IPS DF 4.7 (cell line): ENCODE results near the gene AOAH.
A peak's percentile ranks its signal among the peaks of the same experiment; 100 is the strongest.
"Not testable (repeated sequence)": the region's sequence is repeated elsewhere in the genome, so short reads cannot be mapped to it uniquely, and the experiment has no call there.

Experiments used
- DNase-seq: peaks from one replicate; pipeline ENCODE4 v3.0.0-alpha.2; 2013; ENCODE audit warnings: low spot score; ENCODE audit errors: extremely low read depth

AOAH gene

DNA sequence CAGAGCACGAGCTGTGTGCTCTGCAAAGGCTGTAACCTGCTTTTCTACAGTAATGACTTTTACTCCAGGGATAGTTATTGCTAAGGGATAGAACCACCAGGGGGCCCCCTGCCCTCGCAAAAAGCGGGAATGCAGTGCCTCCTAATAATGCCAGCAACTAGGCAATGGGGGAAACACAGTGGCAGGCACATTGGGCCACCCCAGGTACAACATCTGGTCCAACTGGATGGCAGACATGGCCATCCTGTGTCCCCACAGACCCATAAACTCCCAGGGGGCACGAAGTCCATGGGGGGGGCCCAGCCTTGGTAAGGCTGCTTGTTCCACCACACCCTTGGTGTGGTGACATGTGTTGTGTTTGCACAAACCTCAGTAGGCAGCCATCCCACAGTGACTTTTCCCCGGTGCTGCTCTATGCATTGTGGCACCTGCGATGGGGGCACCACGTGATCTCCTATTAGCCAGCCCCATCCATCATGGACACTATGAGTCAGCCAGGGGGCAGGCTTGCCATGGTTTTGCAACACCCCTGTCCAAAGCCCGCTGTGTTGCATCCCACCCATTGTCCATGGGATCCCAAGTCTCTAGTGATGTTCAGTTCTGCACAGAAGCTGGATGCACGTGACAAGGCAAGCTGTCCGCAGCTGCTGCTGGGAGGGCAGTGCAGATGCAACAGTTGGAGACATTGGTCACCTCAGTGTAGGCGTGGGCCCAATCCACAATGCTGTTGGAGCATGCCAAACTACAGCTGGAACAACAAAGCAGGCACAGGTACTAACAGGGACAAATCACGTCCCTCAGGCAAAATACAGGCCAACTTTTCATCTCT, 250.6 kb downstream of the AOAH start:
- DNase-seq, result peak; percentile 28

DNA sequence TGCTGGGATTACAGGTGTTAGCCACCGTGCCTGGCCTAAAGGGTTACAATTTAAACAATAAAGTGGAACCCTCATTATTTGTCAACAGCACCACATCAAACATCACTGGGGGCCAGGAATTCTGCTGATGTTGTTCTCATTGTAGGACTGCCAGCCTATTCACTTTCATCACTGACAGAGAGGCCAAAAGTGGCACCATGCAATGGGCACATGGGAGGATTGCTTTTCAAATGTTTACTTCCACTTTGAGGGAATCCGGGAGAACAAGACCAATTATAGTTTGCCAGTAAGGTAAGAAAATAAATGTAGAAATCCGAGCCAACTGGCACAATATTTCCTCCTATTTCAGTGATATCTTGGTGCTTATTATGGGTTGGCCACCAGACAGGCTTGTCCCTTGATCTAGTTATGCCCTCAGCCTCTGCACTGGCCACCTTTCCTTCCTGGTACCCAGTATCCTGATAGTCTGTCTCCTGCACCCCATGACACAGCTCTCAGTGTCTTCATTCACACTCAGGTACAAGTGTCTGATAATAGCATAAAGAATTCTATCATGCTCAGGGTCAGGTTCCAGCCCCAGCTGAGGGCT, 252.1 kb downstream of the AOAH start:
- DNase-seq, result no peak

DNA sequence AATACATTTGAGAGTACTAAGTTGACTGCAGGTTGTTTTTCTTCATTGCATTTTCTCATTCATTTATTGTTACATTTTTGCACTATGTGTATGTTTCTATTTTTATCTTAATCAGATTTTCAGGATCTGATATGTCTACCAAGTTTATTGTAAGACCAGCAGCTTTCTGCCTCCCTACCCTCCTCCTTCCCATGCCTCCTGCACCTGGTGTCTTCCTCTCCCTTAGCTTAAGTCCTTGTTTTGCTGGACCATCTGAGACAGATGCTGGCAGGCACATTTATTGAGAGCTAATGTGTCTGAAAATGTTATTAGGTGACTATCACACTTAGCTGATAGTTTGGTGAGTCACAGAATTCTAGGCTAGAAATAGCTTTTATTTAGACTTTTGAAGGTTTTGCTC, 255.1 kb downstream of the AOAH start:
- no peak for DNase-seq

DNA sequence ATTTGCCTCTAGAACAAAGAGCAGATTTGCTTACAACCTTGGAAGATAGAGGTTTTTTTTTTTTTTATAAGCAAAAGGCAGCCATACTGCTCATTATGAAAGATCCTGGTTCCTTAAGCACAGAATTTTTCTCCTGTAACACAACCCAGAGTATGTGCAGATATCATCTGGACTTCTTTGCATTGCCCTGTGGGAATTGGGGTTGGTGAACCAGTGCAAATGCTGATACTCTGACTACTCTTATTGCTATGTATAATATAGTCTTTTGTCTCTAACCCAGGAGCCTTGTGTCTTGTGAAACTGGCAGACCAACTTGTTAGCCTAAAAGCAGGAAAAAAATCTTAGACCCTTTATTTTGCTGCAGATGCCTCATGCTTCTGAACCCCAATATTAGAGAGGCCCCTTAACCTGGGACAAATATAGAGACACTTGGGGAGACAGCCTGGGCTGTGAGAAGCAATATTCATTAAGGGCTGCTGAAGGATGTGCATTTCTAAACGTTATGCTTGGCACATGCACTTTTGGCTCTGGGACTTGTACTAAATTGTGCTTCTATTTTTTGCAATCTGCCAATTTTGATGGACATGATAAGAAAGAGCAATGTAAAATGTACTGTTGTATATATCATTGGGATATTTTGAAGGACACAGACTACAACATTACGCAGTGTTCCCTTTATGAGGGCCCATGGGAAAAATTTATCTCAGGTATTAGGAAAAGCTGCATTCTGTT, 255.8 kb downstream of the AOAH start:
- no peak for DNase-seq

DNA sequence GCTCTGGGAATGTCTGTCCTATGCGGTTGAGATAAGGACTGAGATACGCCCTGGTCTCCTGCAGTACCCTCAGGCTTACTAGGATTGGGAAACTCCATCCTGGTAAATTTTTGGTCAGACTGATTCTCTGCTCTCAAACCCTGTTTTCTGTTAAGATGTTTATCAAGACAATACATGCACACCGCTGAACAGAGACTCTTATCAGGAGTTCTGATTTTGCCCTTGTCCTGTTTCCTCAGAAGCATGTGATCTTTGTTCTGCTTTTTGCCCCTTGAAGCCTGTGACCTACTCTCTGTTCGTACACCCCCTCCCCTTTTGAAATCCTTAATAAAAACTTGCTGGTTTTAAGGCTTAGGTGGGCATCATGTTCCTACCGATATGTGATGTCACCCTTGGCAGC, 258.3 kb downstream of the AOAH start:
- not testable (repeated sequence) for DNase-seq

DNA sequence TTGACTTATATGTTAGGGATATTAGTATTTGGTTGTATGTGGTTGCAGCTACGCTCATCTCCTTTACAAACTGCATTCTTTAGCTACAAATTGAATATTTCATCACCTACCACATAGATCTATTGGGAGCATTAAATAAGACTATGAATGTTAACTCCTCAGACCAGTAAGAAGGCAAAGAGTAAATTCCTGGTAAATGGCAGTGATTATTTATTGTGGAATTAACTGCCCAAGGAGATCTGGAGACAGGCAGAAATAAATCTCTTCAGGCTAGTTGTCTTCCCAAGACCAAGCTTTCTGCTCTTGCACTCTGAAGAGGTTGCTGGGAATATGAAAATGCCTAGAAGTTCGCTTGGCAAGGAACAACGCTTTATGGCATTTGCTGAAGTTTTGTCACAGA, 260.0 kb downstream of the AOAH start:
- DNase-seq, result no peak
